PC-9 (cell line): Measurements from ENCODE around the gene ADH1C. TPM values are rescaled to one million over a fixed set of nuclear protein-coding genes. Genes with fewer than 3 reads are reported as not detected.
A peak's percentile ranks its signal among the peaks of the same experiment; 100 is the strongest.

Experiments
- BruUV-seq: library from RNA; stranded (reverse); fragments of 400-500 nt; replicated peaks from 2 replicates; lab custom pipeline; 2021; lab: Mats Ljungman, UMichigan
- CTCF ChIA-PET: fragments of 300-600 bp; sonication (Branson Sonifier 250); formaldehyde crosslinking; loops from one replicate; lab custom pipeline; 2022; ENCODE audit warnings: antibody characterized with exemption; lab: Charles Lee
- POLR2A ChIA-PET: fragments of 300-600 bp; sonication (Branson Sonifier 250); formaldehyde crosslinking; loops from one replicate; lab custom pipeline; 2022; ENCODE audit warnings: antibody characterized with exemption; ENCODE audit not compliant: unreplicated experiment; lab: Charles Lee
- DNase-seq, 2 experiments: peaks; one replicate each; pipeline versions ENCODE4 v3.0.0 to v3.0.0-alpha.2; 2015 to 2022; ENCODE audit warnings: mixed read lengths in 1 of 2
- H2AFZ ChIP-seq: fragments of 200-600 bp; sonication (generic); 2 replicates; pipeline ENCODE4 v1.8.1; 2017; ENCODE audit warnings: antibody characterized with exemption
- H3F3A ChIP-seq: fragments of 200-600 bp; sonication (generic); 2 replicates; pipeline ENCODE4 v1.8.1; 2017; ENCODE audit warnings: antibody characterized with exemption, mild to moderate bottlenecking, low read depth; ENCODE audit not compliant: insufficient read depth
- H3K27ac ChIP-seq: fragments of 200-600 bp; sonication (generic); 2 replicates; pipeline ENCODE4 v1.6.1; 2016; ENCODE audit warnings: mixed run types
- H3K27me3 ChIP-seq: fragments of 200-600 bp; sonication (generic); 2 replicates; pipeline ENCODE4 v1.6.1; 2016; ENCODE audit warnings: low read depth, mixed run types; ENCODE audit not compliant: insufficient read depth
- H3K36me3 ChIP-seq: fragments of 200-600 bp; sonication (generic); 2 replicates; pipeline ENCODE4 v1.6.1; 2016; ENCODE audit warnings: low read depth, mixed run types
- H3K4me1 ChIP-seq: fragments of 200-600 bp; sonication (generic); replicated peaks from 2 replicates; pipeline ENCODE4 v1.6.1; 2016; ENCODE audit warnings: mixed run types; ENCODE audit not compliant: insufficient read depth
- H3K4me2 ChIP-seq: fragments of 200-600 bp; sonication (generic); 2 replicates; pipeline ENCODE4 v1.6.1; 2017; ENCODE audit warnings: mixed run types
- H3K4me3 ChIP-seq: fragments of 200-600 bp; sonication (generic); 2 replicates; pipeline ENCODE4 v1.6.1; 2016; ENCODE audit warnings: mixed run types
- H3K79me2 ChIP-seq: fragments of 200-600 bp; sonication (generic); 2 replicates; pipeline ENCODE4 v1.6.1; 2017; ENCODE audit warnings: low read depth, mixed run types
- H3K9me2 ChIP-seq: fragments of 200-600 bp; sonication (generic); 2 replicates; pipeline ENCODE4 v1.8.1; 2017; ENCODE audit warnings: mild to moderate bottlenecking; ENCODE audit not compliant: insufficient read depth
- H3K9me3 ChIP-seq: fragments of 200-600 bp; sonication (generic); 2 replicates; pipeline ENCODE4 v1.8.1; 2016; ENCODE audit warnings: low read depth; ENCODE audit not compliant: insufficient read depth
- H4K20me1 ChIP-seq: fragments of 200-600 bp; sonication (generic); 2 replicates; pipeline ENCODE4 v1.8.1; 2017; ENCODE audit not compliant: insufficient read depth
- EZH2 ChIP-seq: fragments of 200-600 bp; sonication (generic); IDR thresholded peaks from 2 replicates; pipeline ENCODE4 v1.8.0; 2017; ENCODE audit warnings: antibody characterized with exemption, low read depth
- intact Hi-C: fragments of 100-400 bp; cut with micrococcal nuclease; formaldehyde crosslinking; loops from one replicate; pipeline ENCODE4 v1.10.0; 2022; ENCODE audit not compliant: unreplicated experiment
- total RNA-seq: library from RNA; stranded (reverse); gene quantifications from 2 replicates; pipeline ENCODE4 v1.2.3, GENCODE V29; 2021
- TF ChIP-seq, protein P1 (sequence below): fragments of 200-600 bp; sonication (generic); conservative IDR thresholded peaks from 2 replicates; pipeline ENCODE4 v1.6.1; 2017; ENCODE audit warnings: mixed run types, antibody characterized with exemption, mild to moderate bottlenecking, moderate library complexity

ADH1C gene
- total RNA-seq, 1 experiment from 2014 or later, result 0.63 TPM

DNA sequence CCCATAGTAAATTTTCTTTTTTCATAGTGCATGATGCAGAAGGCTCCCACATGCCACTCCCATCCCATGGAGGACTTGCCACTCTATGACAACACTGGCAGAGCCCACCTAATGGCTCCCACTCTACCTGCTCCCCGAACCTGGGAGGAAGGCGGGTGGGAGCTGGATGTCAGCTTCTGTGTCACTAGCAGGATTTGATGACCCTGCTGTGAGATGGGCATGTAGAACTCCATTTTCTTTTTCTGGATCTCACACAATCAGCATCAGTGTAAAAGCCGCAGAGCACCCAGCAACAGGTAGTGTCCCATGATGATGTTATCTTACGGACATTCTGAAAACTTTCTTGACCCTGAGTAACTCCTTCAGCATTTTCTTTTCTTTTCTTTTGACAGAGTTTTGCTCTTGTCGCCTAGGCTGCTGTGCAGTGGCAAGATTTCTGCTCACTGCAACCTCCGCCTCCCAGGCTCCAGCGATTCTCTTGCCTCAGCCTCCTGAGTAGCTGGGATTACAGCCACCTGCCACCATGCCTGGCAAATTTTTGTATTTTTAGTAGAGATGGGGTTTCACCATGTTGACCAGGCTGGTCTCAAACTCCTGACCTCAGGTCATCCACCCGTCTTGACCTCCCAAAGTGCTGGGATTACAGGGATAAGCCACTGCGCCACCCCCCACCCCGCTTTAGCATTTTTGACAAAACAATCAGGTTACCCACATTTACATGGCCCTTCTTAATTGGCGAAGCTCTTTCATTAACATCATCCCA, 46.7 kb downstream of the ADH1C start:
- TF ChIP-seq, protein P1, sequence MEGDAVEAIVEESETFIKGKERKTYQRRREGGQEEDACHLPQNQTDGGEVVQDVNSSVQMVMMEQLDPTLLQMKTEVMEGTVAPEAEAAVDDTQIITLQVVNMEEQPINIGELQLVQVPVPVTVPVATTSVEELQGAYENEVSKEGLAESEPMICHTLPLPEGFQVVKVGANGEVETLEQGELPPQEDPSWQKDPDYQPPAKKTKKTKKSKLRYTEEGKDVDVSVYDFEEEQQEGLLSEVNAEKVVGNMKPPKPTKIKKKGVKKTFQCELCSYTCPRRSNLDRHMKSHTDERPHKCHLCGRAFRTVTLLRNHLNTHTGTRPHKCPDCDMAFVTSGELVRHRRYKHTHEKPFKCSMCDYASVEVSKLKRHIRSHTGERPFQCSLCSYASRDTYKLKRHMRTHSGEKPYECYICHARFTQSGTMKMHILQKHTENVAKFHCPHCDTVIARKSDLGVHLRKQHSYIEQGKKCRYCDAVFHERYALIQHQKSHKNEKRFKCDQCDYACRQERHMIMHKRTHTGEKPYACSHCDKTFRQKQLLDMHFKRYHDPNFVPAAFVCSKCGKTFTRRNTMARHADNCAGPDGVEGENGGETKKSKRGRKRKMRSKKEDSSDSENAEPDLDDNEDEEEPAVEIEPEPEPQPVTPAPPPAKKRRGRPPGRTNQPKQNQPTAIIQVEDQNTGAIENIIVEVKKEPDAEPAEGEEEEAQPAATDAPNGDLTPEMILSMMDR, result no peak
- no peak for TF ChIP-seq EZH2

DNA sequence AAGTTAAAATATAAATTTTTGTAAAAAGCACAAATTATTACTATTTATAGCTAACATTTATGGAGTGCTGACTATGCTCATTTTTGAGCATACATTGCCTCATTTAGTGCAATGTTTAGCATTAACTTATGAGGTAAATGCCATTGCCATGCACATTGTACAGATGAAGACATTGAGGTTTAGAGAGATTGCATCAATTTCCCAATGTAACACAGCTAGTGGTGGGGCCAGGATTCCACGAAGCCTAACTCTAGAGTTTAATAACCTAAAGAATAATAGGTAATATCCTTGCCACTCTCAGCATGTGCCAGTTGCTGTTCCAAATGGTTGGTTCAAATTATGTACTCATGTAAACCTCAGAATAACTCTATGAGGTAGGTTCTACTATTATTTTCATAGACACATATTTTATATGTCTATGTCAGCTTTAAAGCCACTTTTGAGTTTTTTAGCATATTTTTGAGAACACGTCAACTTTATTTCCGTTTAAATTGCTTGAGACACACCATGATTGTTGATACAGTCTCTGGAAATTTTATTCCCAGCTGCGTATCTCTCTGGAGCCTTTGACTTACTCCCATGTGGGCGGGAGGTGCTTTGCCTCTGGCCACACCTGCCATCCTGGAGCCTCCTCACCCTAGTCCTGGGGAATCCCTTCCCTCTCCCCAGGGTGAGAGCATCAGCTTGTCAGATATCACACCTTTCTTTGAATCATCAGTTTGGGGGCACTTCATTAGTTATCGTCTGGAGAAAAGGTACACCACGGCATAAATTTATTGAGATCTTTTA, 51.0 kb downstream of the ADH1C start:
- Histone ChIP-seq H3K79me2 (no peaks in the 10 kb centered on the region), H3K4me1 (no peaks in the 10 kb centered on the region), H3K4me3 (no peak overlapping the region), H3K36me3 (no peaks in the 10 kb centered on the region), H3K9me3 (no peaks in the 10 kb centered on the region; the same call in 1 of the 2 replicates), H3K4me2 (no peak overlapping the region), H4K20me1 (no peaks in the 10 kb centered on the region), H3F3A (no peaks in the 10 kb centered on the region), H2AFZ (no peak overlapping the region), H3K27me3 (no peaks in the 10 kb centered on the region; the same call in 1 of the 2 replicates), H3K27ac (no peak overlapping the region), H3K9me2 (0 out of 2 replicates have a peak, but pooled peaks cover 4% of the 10 kb centered on the region)
- POLR2A ChIA-PET, result interaction anchor here (0.7 kb wide), 1 partner anchor 371 kb away, joined by 3 read pairs; no protein-coding TSS in a partner anchor
- no peak for DNase-seq
- CTCF ChIA-PET, result no interaction called here
- TF ChIP-seq EZH2, result no peak
- TF ChIP-seq, protein P1, result no peak
- BruUV-seq, result no TSS peak
- intact Hi-C loops, result no loop called here

More for the DNA sequence above, 46.7 kb downstream of the ADH1C start:
- Histone ChIP-seq H4K20me1 (no peaks in the 10 kb centered on the region), H3K9me3 (no peaks in the 10 kb centered on the region), H3K79me2 (no peaks in the 10 kb centered on the region), H3K27ac (no peak overlapping the region), H3K4me1 (no peaks in the 10 kb centered on the region), H3K4me3 (no peak overlapping the region), H3K4me2 (no peak overlapping the region), H3K27me3 (no peaks in the 10 kb centered on the region), H3K9me2 (0 out of 2 replicates have a peak, but pooled peaks cover 4% of the 10 kb centered on the region), H3F3A (no peaks in the 10 kb centered on the region), H3K36me3 (no peaks in the 10 kb centered on the region), H2AFZ (no peak overlapping the region)
- ChIA-PET CTCF (no interaction called here), POLR2A (no interaction called here)
- DNase-seq, result no peak
- intact Hi-C loops, result no loop called here
- no TSS peak for BruUV-seq

DNA sequence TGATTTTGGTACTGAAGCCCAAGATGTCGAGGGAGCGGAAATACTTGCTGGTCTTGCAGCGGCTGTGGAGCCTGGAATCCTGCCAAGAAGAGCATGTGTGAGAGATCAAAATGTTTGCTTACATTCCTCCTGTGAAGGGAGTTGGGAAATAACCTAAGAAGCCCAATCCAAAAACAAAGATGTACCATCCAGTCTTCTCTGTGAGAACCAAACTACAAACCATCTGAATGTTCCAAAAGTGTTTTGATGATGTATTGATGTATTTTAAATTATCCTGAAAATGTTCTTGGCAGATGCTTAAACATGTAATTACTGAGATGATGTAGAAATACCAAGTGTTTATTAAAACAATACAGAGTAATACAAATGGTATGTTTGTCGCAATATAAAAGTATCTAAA, 51.6 kb downstream of the ADH1C start:
- Histone ChIP-seq H4K20me1 (no peaks in the 10 kb centered on the region), H3K4me2 (no peak overlapping the region), H3K4me3 (no peak overlapping the region), H3K79me2 (no peaks in the 10 kb centered on the region), H3F3A (no peaks in the 10 kb centered on the region), H3K27ac (no peak overlapping the region), H2AFZ (no peak overlapping the region), H3K4me1 (no peaks in the 10 kb centered on the region), H3K9me3 (no peaks in the 10 kb centered on the region; the same call in 1 of the 2 replicates), H3K36me3 (no peaks in the 10 kb centered on the region), H3K27me3 (no peaks in the 10 kb centered on the region; the same call in 1 of the 2 replicates), H3K9me2 (no peaks in the 10 kb centered on the region)
- BruUV-seq, result no TSS peak
- intact Hi-C loops, result no loop called here
- ChIA-PET CTCF (no interaction called here), POLR2A (interaction anchor here (0.7 kb wide), 1 partner anchor 370 kb away, joined by 3 read pairs; no protein-coding TSS in a partner anchor)
- DNase-seq, result peak in 1 of 2 experiments; percentile 10
- no peak for TF ChIP-seq EZH2
- TF ChIP-seq, protein P1, result no peak
